KMS-11 (cell line): Measurements from ENCODE around the gene KCNQ1.

Experiments used
- H2AFZ ChIP-seq: fragments of 200-600 bp; sonication (generic); 2 replicates; pipeline ENCODE4 v1.6.1; 2016; ENCODE audit warnings: antibody characterized with exemption, mixed run types, low read depth
- H3K27ac ChIP-seq: fragments of 200-600 bp; sonication (generic); 2 replicates; pipeline ENCODE4 v1.6.1; 2016; ENCODE audit warnings: mild to moderate bottlenecking, mixed run types
- H3K27me3 ChIP-seq: fragments of 200-600 bp; sonication (generic); 2 replicates; pipeline ENCODE4 v1.6.1; 2017; ENCODE audit warnings: mild to moderate bottlenecking, low read depth, mixed run types, moderate library complexity; ENCODE audit not compliant: insufficient read depth
- H3K36me3 ChIP-seq: fragments of 200-600 bp; sonication (generic); 2 replicates; pipeline ENCODE4 v1.6.1; 2017; ENCODE audit warnings: mild to moderate bottlenecking, mixed run types; ENCODE audit not compliant: insufficient read depth
- H3K4me1 ChIP-seq: fragments of 200-600 bp; sonication (generic); 2 replicates; pipeline ENCODE4 v1.6.1; 2016; ENCODE audit warnings: mild to moderate bottlenecking, low read depth, mixed run types; ENCODE audit not compliant: poor library complexity, severe bottlenecking
- H3K4me2 ChIP-seq: fragments of 200-600 bp; sonication (generic); 2 replicates; pipeline ENCODE4 v1.7.0; 2016; ENCODE audit warnings: mild to moderate bottlenecking, mixed run types
- H3K4me3 ChIP-seq: fragments of 200-600 bp; sonication (generic); IDR thresholded peaks from 2 replicates; pipeline ENCODE4 v1.6.1; 2017; ENCODE audit warnings: low read depth, low read length, mixed read lengths; ENCODE audit not compliant: insufficient read depth
- H3K79me2 ChIP-seq: fragments of 200-600 bp; sonication (generic); 2 replicates; pipeline ENCODE4 v1.6.1; 2016; ENCODE audit warnings: low read depth, mixed run types; ENCODE audit not compliant: insufficient read depth
- H3K9ac ChIP-seq: fragments of 200-600 bp; sonication (generic); 2 replicates; pipeline ENCODE4 v1.6.1; 2016; ENCODE audit warnings: mild to moderate bottlenecking, mixed run types
- H4K20me1 ChIP-seq: fragments of 200-600 bp; sonication (generic); 2 replicates; pipeline ENCODE4 v1.6.1; 2016; ENCODE audit warnings: mild to moderate bottlenecking, mixed run types; ENCODE audit not compliant: insufficient read depth
- TF ChIP-seq, protein P1 (sequence below): fragments of 200-600 bp; sonication (generic); conservative IDR thresholded peaks from 2 replicates; pipeline ENCODE4 v1.6.1; 2017; ENCODE audit warnings: low read depth, mild to moderate bottlenecking, antibody characterized with exemption, low read length, moderate library complexity, mixed read lengths

KCNQ1 gene

DNA sequence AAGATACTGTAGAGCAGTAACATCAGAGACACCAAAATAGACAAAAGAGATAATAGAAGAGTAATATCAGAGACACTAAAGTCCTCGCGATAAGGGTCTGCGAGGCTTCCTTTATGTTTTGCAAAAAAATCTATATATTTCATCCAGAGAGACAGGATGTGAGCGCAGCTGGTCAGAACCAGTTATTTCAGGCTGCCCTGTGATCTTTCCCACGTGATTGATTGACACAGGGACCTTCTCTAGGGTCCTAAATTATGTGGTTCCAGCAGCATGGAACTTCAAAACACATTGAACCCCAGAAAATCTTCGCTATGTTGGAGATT lies 118.0 kb downstream of the KCNQ1 start:
- Histone ChIP-seq H3K4me3 (no peak overlapping the region), H3K36me3 (no peaks in the 10 kb centered on the region), H3K27me3 (no peaks in the 10 kb centered on the region), H3K27ac (no peak overlapping the region), H3K4me1 (no peaks in the 10 kb centered on the region), H2AFZ (no peak overlapping the region), H3K79me2 (no peaks in the 10 kb centered on the region), H3K4me2 (no peak overlapping the region), H4K20me1 (no peaks in the 10 kb centered on the region), H3K9ac (no peak overlapping the region)
- TF ChIP-seq, protein P1, sequence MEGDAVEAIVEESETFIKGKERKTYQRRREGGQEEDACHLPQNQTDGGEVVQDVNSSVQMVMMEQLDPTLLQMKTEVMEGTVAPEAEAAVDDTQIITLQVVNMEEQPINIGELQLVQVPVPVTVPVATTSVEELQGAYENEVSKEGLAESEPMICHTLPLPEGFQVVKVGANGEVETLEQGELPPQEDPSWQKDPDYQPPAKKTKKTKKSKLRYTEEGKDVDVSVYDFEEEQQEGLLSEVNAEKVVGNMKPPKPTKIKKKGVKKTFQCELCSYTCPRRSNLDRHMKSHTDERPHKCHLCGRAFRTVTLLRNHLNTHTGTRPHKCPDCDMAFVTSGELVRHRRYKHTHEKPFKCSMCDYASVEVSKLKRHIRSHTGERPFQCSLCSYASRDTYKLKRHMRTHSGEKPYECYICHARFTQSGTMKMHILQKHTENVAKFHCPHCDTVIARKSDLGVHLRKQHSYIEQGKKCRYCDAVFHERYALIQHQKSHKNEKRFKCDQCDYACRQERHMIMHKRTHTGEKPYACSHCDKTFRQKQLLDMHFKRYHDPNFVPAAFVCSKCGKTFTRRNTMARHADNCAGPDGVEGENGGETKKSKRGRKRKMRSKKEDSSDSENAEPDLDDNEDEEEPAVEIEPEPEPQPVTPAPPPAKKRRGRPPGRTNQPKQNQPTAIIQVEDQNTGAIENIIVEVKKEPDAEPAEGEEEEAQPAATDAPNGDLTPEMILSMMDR: no peak

GRCh38 chr11:2563213-2564007 lies 118.6 kb downstream of the KCNQ1 start:
- H3K79me2 ChIP-seq: no peaks in the 10 kb centered on the region
- H3K27me3 ChIP-seq: no peaks in the 10 kb centered on the region
- no peak overlapping the region for H3K4me3 ChIP-seq
- H3K4me1 ChIP-seq: no peaks in the 10 kb centered on the region
- no peaks in the 10 kb centered on the region for H3K36me3 ChIP-seq
- TF ChIP-seq, protein P1: no peak
- H4K20me1 ChIP-seq: no peaks in the 10 kb centered on the region
- no peak overlapping the region for H3K9ac ChIP-seq
- H3K27ac ChIP-seq: no peak overlapping the region
- no peak overlapping the region for H2AFZ ChIP-seq
- no peak overlapping the region for H3K4me2 ChIP-seq

DNA sequence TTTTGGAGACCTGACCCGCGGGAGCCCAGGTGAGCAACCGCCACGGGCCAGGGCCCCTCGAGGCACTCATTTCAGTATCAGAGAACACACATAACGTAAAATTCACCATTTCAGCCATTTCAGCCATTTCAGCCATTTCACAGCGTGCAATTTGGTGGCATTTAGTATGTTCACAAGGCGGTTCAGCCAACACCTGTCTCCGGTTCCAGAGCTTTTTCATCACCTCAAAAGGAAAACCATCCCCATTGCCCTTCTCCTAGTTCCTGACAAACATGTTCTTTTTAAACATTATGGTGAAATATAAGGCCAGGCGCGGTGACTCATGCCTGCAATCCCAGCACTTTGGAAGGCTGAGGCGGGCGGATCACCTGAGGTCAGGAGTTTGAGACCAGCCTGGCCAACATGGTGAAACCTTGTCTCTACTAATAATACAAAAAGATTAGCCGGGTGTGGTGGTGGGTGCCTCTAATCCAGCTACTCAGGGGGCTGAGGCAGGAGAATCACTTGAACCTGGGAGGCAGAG lies 119.3 kb downstream of the KCNQ1 start:
- no peaks in the 10 kb centered on the region for H3K27me3 ChIP-seq
- TF ChIP-seq, protein P1: no peak
- H3K36me3 ChIP-seq: no peaks in the 10 kb centered on the region
- no peak overlapping the region for H2AFZ ChIP-seq
- no peak overlapping the region for H3K4me3 ChIP-seq
- H3K9ac ChIP-seq: no peak overlapping the region
- no peaks in the 10 kb centered on the region for H3K79me2 ChIP-seq
- no peaks in the 10 kb centered on the region for H4K20me1 ChIP-seq
- no peak overlapping the region for H3K27ac ChIP-seq
- H3K4me1 ChIP-seq: no peaks in the 10 kb centered on the region
- H3K4me2 ChIP-seq: no peak overlapping the region

DNA sequence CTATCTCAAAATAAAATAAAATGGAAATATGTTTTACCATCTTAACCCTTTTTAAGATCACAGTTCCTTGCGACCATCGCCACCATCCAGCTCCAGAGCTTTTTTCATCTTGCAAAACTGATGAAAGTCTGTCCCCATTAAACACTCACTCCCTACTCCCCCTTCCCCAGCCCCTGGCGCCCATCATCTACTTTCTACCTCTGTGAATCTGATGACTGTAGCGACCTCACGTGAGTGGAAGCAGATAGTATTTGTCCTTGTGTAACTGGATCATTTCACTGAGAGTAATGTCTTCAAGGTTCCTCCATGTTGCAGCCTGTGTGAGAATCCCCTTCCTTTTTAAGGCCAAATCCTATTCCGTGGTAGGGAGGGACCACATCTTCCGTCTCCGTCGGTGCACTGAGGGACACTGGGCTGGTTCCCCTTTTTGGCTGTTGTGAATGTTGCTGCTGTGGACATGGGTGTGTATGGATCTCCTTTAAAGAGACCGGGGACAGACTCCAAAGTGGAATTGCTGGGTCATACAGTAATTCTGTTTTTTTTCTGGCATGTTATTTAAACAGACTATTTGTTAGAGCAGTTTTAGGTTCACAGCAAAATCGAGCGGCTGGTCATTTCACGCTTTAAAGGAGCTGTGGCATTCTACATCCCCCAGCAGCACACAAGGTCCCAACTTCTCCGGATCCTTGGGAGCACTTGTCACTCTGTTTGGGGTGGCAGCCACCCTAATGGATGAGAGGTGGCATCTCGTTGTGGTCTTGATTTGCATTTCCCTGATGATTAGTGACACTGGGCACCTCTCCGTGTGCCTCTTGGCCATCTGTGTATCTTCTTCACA lies 120.0 kb downstream of the KCNQ1 start:
- no peak overlapping the region for H3K4me2 ChIP-seq
- H3K9ac ChIP-seq: no peak overlapping the region
- no peaks in the 10 kb centered on the region for H4K20me1 ChIP-seq
- no peak overlapping the region for H3K4me3 ChIP-seq
- no peaks in the 10 kb centered on the region for H3K4me1 ChIP-seq
- TF ChIP-seq, protein P1: no peak
- H3K79me2 ChIP-seq: no peaks in the 10 kb centered on the region
- no peak overlapping the region for H2AFZ ChIP-seq
- H3K36me3 ChIP-seq: no peaks in the 10 kb centered on the region
- no peaks in the 10 kb centered on the region for H3K27me3 ChIP-seq
- H3K27ac ChIP-seq: no peak overlapping the region
